SU-DHL-6 (cell line): Measurements from ENCODE around the gene TUBG1.

Source experiments
- EZH2phosphoT487 ChIP-seq: fragments of 200-600 bp; sonication (generic), shearing (Covaris generic); conservative IDR thresholded peaks from 2 replicates; pipeline ENCODE4 v1.6.1; 2018; ENCODE audit warnings: mild to moderate bottlenecking, antibody characterized with exemption, low read length, moderate library complexity, mixed read lengths
- TF ChIP-seq, protein P1 (sequence below): fragments of 200-600 bp; sonication (generic); IDR thresholded peaks from one replicate; pipeline ENCODE4 v1.5.1; 2017; ENCODE audit warnings: antibody characterized with exemption, mild to moderate bottlenecking, low read length, moderate library complexity; ENCODE audit not compliant: insufficient read depth, poor library complexity, severe bottlenecking

DNA sequence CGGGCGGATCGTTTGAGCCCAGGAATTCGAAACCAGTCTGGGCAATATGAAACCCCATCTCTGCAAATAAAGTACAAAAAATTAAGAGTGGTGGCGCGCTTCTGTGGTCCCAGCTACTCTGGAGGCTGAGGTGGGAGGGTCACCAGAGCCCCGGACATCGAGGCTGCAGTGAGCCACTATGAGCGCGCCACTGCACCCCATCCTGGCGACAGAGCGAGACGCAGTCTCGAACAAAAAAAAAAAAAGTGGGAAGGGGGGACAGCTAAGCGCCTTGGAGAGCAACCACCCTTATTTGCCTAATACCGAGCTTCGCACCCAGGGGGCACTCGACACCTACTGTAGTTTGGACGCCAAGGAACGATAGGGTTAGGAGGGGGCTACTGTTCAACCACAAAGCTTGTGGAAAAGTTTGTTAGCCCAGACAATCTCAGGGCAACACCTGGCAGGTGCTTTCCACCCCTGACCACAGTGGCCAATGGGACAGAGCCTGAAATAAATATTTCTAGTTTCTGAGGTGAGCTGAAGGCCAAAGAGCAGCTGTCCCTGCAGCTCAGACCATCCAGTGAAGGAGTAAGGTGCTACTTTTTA, 31.1 kb upstream of the TUBG1 start:
- TF ChIP-seq, protein P1, sequence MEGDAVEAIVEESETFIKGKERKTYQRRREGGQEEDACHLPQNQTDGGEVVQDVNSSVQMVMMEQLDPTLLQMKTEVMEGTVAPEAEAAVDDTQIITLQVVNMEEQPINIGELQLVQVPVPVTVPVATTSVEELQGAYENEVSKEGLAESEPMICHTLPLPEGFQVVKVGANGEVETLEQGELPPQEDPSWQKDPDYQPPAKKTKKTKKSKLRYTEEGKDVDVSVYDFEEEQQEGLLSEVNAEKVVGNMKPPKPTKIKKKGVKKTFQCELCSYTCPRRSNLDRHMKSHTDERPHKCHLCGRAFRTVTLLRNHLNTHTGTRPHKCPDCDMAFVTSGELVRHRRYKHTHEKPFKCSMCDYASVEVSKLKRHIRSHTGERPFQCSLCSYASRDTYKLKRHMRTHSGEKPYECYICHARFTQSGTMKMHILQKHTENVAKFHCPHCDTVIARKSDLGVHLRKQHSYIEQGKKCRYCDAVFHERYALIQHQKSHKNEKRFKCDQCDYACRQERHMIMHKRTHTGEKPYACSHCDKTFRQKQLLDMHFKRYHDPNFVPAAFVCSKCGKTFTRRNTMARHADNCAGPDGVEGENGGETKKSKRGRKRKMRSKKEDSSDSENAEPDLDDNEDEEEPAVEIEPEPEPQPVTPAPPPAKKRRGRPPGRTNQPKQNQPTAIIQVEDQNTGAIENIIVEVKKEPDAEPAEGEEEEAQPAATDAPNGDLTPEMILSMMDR, result peak; percentile 93
- TF ChIP-seq EZH2phosphoT487, result no peak
